Measurements from ENCODE around the gene RNF2. TPM values are rescaled to one million over a fixed set of nuclear protein-coding genes. Genes with fewer than 3 reads are reported as not detected.
A peak's percentile ranks its signal among the peaks of the same experiment; 100 is the strongest.

Gene RNF2
- total RNA-seq, 2 donors from 2014 or later: 16.9 to 33.1 TPM

- DNase-seq (ENCODE audit: low spot score): no peak
- intact Hi-C loops (cut with DNase I): no loop called here
Observed at GRCh38 chr1:185066181-185066580, 20.8 kb downstream of the RNF2 start.

GRCh38 chr1:185068341-185068740 lies 23.0 kb downstream of the RNF2 start:
- intact Hi-C loops (cut with DNase I): no loop called here
- Histone ChIP-seq H3K4me1 (replicated peaks) (no peaks in the 10 kb centered on the region), H3K9me3 (no peaks in the 10 kb centered on the region), H3K4me3 (no peak overlapping the region), H3K27me3 (replicated peaks; ENCODE audit: insufficient read depth) (no peaks in the 10 kb centered on the region), H3K36me3 (no peaks in the 10 kb centered on the region), H3K27ac (no peak overlapping the region)
- TF ChIP-seq POLR2AphosphoS5 (IDR thresholded peaks at IDR 0.05) (no peak), POLR2A (IDR thresholded peaks at IDR 0.05) (no peak)
- TF ChIP-seq, protein P1, sequence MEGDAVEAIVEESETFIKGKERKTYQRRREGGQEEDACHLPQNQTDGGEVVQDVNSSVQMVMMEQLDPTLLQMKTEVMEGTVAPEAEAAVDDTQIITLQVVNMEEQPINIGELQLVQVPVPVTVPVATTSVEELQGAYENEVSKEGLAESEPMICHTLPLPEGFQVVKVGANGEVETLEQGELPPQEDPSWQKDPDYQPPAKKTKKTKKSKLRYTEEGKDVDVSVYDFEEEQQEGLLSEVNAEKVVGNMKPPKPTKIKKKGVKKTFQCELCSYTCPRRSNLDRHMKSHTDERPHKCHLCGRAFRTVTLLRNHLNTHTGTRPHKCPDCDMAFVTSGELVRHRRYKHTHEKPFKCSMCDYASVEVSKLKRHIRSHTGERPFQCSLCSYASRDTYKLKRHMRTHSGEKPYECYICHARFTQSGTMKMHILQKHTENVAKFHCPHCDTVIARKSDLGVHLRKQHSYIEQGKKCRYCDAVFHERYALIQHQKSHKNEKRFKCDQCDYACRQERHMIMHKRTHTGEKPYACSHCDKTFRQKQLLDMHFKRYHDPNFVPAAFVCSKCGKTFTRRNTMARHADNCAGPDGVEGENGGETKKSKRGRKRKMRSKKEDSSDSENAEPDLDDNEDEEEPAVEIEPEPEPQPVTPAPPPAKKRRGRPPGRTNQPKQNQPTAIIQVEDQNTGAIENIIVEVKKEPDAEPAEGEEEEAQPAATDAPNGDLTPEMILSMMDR (IDR thresholded peaks at IDR 0.05): no peak
- peak; percentile 48 for DNase-seq (ENCODE audit: low spot score)

More at GRCh38 chr1:185066181-185066580, 20.8 kb downstream of the RNF2 start:
- H3K4me3 ChIP-seq: no peak overlapping the region
- no peak overlapping the region for H3K27ac ChIP-seq
- peaks cover 8% of the 10 kb centered on the region for H3K4me1 ChIP-seq (replicated peaks)
- WGBS: 97% methylated on average over 2 of the region's 2 CpGs
- H3K9me3 ChIP-seq: no peaks in the 10 kb centered on the region
- TF ChIP-seq POLR2A (IDR thresholded peaks at IDR 0.05): no peak
- no peak for TF ChIP-seq POLR2AphosphoS5 (IDR thresholded peaks at IDR 0.05)
- TF ChIP-seq, protein P1 (IDR thresholded peaks at IDR 0.05): no peak
- no peaks in the 10 kb centered on the region for H3K27me3 ChIP-seq (replicated peaks; ENCODE audit: insufficient read depth)
- H3K36me3 ChIP-seq: no peaks in the 10 kb centered on the region

DNA sequence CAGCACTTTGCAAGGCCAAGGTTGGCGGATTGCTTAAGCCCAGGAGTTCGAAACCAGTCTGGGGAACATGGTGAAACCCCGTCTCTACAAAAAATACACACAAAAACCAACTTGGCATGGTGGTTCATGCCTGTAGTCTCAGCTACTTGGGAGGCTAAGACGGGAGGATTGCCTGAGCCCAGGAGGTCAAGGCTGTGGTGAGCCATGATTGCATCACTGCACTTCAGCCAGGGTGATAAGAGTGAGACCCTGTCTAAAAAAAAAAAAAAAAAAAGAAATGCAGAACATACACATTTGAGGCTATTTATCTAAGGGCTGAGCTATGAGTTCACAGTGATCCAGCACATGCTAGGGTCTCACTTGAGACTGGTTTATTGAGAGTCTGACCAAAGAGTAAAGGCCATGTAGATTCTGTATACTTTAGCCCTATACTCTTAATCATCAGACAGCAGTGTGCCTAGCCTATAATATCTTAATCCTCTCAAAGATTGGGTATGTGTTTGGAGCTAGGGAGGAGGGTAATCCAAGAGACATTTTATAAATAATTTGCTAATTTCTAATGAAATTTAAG lies 23.9 kb downstream of the RNF2 start:
- Histone ChIP-seq H3K27me3 (replicated peaks; ENCODE audit: insufficient read depth) (no peaks in the 10 kb centered on the region), H3K9me3 (no peaks in the 10 kb centered on the region), H3K27ac (no peak overlapping the region), H3K4me1 (replicated peaks) (no peaks in the 10 kb centered on the region), H3K36me3 (no peaks in the 10 kb centered on the region), H3K4me3 (no peak overlapping the region)
- WGBS: 97% methylated on average over 4 of the region's 4 CpGs
- intact Hi-C loops (cut with DNase I): no loop called here
- TF ChIP-seq POLR2A (IDR thresholded peaks at IDR 0.05): no peak
- TF ChIP-seq, protein P1 (IDR thresholded peaks at IDR 0.05): no peak
- no peak for TF ChIP-seq POLR2AphosphoS5 (IDR thresholded peaks at IDR 0.05)
- no peak for DNase-seq (ENCODE audit: low spot score)

DNA sequence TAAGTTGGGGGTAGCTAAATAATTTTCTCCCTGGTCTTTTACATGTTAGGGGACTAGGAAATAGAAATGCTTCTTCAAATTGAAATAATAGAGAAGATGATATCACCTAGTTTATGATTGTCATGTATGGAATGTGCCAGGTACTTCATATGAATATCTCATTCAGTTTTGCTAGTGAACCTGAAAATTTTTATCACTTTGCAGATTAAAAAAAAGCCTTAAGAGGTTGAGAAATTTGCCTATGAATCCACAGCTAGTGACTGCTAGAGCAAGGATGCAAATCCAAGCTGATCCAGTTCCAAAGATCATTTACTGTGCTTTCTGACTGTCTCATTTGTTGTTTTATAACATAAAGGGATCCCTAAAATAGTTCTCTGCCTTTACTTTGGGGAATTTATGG lies 24.7 kb downstream of the RNF2 start:
- Histone ChIP-seq H3K36me3 (no peaks in the 10 kb centered on the region), H3K27ac (no peak overlapping the region), H3K9me3 (no peaks in the 10 kb centered on the region), H3K27me3 (replicated peaks; ENCODE audit: insufficient read depth) (no peaks in the 10 kb centered on the region), H3K4me3 (no peak overlapping the region), H3K4me1 (replicated peaks) (no peaks in the 10 kb centered on the region)
- intact Hi-C loops (cut with DNase I): no loop called here
- DNase-seq (ENCODE audit: low spot score): no peak
- TF ChIP-seq POLR2AphosphoS5 (IDR thresholded peaks at IDR 0.05) (no peak), POLR2A (IDR thresholded peaks at IDR 0.05) (no peak)
- TF ChIP-seq, protein P1 (IDR thresholded peaks at IDR 0.05): no peak

DNA sequence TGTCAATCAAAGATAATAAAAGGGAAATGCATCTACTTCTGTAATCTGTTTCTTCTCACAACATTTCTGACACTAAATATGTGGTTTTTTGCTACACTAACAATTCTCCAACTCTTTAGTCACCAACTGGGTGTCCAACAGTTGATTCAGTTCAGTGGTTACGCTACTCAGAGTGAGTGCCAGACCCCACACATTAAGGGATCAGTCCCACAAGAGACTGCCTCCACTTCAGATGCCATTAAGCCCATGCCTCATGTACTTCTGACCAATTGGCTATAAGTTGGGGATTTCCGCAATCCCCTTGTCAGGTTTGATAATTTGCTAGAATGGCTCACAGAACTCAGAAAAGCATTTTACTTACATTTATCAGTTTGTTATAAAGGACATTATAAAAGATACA lies 28.4 kb downstream of the RNF2 start:
- H3K36me3 ChIP-seq: no peaks in the 10 kb centered on the region
- TF ChIP-seq POLR2AphosphoS5 (IDR thresholded peaks at IDR 0.05) (no peak), POLR2A (IDR thresholded peaks at IDR 0.05) (no peak)
- TF ChIP-seq, protein P1 (IDR thresholded peaks at IDR 0.05): no peak
- no peak overlapping the region for H3K4me3 ChIP-seq
- H3K4me1 ChIP-seq (replicated peaks): no peaks in the 10 kb centered on the region
- WGBS: 100% methylated on average over 2 of the region's 2 CpGs
- H3K27ac ChIP-seq: no peak overlapping the region
- no peak for DNase-seq (ENCODE audit: low spot score)
- intact Hi-C loops (cut with DNase I): no loop called here
- H3K9me3 ChIP-seq: no peaks in the 10 kb centered on the region
- H3K27me3 ChIP-seq (replicated peaks; ENCODE audit: insufficient read depth): no peaks in the 10 kb centered on the region

Measured in prostate gland (tissue), 2 donors.